Umbilical cord (tissue), 2 donors: Measurements from ENCODE around the gene BHMT2. TPM values are rescaled to one million over a fixed set of nuclear protein-coding genes. Genes with fewer than 3 reads are reported as not detected.

ENCODE experiments used
- DNase-seq: peaks from one replicate; pipeline ENCODE4 v3.0.0-alpha.2; 2015; ENCODE audit warnings: low spot score
- total RNA-seq: library from RNA; depleted of rRNA; stranded (reverse); fragments of >200 nt; gene quantifications from one replicate; pipeline ENCODE4 v1.2.3, GENCODE V29; 2014; ENCODE audit warnings: low replicate concordance; ENCODE audit not compliant: insufficient read depth

The BHMT2 gene, protein sequence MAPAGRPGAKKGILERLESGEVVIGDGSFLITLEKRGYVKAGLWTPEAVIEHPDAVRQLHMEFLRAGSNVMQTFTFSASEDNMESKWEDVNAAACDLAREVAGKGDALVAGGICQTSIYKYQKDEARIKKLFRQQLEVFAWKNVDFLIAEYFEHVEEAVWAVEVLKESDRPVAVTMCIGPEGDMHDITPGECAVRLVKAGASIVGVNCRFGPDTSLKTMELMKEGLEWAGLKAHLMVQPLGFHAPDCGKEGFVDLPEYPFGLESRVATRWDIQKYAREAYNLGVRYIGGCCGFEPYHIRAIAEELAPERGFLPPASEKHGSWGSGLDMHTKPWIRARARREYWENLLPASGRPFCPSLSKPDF
- 18.3 TPM for total RNA-seq

DNA sequence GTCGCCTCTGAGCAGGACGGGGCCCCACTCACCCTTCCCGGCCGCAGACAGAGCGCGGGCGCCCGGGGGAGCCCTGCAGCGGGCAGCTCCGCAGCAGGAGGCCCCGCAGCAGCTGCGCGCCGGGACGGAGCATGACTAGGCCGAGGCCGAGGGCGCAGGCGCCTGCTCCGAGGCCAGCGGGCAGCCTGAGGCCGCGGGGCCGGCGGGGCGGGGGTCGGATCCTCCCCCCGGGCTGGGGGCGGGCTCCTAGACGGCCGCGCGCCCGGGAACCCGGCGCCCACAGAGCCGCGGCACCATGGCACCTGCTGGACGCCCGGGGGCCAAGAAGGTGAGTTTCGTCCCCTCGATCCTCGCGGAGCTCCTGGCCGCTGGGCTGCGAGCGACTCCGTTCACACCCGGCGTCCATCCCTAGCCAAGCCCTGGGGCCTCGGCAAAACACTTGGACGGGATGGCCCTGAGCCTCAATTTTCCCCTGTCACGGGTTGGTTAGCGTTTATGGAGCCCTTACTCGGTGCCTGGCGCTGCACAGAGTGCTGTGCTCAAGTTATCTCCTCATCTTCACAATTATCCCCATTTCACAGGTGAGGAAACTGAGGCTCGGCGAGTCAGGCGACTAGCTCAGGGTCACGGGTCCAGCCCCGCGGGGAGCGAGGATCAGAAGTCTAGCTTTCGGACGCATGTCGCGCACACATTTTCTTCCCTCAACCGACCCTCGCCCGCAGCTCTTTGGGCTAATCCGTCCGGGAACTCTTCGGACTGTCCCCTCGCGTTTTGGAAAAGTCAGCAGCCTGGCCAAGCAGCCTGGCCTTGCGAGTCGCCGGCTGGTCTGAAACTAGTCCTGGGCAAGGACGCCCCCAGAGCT, at the start of gene BHMT2, which contains the start of gene DMGDH:
Gene BHMT2, plus strand, starts transcription at position 280 of the 862 bp plus-strand sequence. Its CDS starts 16 bp downstream, at position 296.
Gene DMGDH, minus strand, starts transcription at position 187 of the 862 bp plus-strand sequence. Its CDS starts 54 bp downstream, at position 133.
- peak; percentile 36 for DNase-seq

DNA sequence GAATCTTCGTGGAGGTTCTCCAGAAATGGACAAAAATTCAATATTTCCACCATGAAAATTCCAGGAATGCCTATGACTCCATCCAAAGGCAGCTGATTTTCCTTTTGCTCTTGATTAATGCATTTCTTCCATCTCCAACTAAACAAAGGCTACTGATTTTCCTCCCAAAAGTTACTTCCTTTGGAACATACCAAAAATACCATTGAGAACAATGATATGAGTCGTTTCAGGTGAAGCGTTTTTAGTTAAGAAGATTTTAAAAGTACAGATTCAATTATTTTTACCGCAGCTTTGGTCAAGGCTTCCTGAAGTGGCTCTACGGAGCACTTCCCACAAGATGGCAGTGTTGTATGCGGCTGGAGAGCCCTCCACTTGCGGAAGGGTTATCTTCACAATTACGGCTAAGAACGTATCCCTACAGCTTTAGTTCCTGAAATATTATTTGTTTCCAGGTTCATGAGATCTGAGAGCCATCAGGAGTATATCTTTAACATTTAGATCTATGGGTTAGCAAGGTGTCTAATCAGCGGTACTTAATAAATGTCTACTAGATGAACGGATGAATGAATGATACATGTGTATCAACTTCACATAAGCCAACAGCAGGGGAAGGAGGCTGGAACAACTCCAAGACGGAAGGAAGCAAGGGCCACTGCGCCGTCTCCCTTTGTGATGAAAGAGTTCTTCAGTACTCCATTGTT, 48.6 kb upstream of the BHMT2 start:
- DNase-seq = peak; percentile 71

DNA sequence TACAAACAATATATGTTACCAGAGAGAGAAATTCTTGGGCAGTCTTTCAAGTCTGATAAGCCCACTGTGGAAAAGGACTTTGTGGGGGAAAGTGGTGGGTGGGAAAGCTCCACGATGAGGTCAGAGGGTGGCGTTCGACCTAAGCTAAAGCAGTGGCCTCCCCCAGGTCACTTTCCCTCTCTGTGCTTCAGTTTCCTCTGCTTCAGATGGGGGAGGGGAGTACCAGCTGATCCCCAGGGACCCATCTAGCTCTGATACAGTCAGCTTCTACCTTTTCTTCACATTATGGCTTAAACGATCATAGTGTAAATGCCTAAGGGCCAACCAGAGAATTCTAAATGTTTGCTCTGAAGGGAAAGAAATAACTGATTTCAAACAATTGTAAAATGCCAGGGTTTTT, 47.8 kb upstream of the BHMT2 start:
- DNase-seq = no peak

DNA sequence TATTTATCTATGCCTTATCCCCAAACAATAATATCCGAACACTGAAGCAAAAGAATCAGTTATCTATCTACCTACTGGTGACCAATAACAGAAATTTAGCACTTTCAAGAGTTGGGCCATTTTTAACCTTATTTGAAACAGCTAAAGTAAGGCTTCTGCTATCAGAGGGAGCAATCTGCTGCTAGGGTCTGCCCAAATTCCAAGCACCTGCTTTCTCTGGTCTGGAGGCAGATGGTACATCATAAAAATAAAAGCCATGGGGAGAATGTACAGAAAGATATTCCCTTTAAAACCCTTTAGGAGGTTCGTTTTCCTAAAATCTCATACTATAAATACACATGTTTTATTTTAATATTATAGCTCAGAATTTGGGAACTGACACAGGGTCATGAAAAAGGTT, 46.8 kb upstream of the BHMT2 start:
- DNase-seq = no peak

DNA sequence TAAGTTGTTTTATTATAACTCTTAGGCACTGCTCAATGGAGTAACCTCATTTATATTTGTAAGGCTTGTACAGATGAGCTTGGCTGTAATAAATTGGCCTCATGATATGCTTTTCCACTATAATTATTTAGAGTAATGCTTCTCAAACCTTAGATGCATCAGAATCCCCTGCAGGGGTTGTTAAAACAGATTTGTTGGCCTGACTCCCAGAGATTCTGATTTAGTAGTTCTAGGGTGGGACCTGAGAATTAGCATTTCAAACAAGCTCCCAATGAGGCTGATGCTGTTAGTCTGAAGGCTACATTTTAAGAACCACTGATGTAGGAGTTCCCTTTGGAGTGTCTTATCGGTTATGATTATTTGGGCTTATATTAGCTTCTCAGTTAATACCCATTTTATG, 46.2 kb upstream of the BHMT2 start:
- no peak for DNase-seq

DNA sequence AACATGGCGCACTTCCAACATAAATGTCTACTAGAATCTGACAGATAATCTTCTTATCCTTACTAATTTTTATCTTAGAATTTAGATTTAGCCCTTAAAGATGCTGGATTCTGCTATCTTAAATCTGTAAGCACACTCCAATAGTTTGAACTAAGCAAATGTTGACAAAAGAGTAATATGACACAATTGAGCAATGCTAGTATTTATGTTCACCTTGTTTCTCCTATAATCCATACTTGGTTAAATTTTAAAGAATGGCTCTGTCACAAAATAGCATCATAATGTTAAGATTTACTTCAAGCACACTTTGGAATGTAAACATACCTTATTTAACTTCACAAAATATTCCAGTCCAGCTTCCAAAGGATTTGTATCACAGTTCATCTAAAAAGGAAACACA, 45.6 kb upstream of the BHMT2 start:
- no peak for DNase-seq

DNA sequence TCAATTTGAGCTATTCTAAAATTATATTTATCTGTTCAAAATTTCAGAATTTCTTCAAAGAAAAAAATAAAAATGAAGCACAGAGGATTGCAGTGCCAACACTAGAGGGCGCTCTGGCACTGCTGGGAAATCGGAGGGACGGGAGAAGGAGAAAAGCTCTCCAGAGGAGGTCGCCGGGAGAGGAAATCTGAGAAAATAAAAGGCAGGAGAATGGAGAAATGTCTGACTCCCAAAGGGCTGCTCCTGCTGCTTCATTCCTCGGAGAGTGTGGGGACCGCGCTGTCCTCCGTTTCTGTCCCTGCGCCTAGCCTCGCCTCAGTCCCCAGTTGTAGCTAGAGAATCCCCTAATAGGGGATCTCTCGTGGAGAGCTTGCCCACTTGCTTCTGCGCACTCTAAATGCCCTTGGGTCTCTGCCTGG, 44.5 kb upstream of the BHMT2 start:
- DNase-seq = peak; percentile 67

DNA sequence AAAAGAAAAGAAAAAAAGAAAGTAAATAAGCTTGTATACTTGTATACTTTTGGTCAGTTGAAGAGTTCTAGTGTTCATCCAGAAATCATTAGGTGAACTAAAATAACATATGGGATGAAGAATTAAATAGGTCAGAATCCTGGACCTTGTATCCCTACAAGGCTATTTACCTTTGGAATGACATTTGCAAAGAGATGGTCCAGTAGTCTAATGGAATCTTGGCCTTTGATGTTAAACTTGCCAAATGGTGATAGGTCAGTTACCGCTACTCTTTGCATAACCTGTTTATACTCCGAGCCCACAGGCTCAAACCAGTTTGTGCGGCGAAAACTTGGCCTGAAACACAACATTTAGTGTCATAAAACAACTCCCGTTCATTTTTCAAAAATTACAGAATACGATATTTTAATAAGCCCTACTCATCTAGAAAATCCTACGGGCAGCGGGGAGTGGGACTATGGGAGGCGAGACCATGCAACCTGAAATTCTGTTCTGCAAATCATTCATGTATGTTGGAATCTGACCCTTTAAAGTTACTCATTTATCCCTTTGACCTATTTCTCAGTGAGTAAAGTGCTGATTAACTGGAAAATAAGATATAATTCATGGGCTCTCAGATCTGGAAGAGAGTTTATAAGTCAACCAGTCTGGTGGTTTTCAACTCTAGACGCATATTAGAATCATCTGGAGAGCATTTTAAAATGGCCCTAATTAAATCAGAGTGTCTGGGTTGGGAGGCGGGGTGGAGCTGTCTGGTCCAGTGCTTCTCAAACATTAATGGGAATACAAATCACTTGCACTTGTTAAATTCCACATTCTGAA, 38.7 kb upstream of the BHMT2 start:
- no peak for DNase-seq

DNA sequence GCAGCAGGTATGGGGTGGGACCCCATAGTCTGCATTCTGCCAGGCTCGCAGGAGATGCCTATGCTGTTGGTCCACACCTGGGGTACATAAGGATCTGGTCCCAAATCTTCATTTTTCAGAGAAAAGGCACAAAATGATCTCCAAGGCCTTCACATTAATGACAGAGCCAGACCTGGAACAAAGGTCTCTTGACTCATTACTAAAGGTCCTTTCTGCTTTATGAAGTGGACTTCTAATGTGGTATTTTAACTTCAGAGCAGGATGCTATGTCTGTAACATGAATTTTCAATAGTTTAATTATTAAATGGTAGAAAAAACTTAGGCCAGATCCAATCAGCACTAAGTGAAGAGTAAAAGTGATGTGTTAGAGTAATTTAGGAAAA, 38.1 kb upstream of the BHMT2 start:
- no peak for DNase-seq

DNA sequence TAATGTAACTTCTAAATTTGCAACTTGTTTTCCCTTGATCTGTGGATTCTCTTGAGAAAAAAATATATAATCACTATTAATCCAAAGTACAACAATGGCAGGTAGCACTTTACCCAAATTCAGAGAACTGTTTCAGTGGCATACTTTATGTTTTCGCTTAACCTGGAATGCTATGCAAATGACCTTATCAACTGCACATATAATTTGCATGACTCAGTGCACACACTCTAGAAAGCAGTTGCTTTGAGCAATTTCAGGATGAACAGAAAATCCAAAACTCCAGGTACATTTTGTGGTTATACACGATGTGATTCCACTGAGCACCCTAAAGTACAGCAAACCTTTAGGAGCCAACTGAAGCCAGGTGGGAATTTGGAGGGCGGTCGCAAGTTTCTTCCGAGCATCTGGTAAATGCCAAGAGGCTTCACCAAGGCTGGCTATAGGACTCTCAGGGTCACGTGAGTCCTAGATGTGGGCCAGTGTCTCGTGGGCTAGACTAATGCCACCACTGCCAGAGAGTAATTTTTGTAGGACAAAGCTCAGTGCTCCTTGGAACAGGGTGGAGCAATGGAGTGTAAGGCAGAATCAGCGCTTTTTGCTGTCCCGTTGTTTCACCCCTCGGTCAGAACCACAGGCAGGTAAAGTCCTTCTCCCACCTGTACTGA, 37.4 kb upstream of the BHMT2 start:
- DNase-seq = no peak

DNA sequence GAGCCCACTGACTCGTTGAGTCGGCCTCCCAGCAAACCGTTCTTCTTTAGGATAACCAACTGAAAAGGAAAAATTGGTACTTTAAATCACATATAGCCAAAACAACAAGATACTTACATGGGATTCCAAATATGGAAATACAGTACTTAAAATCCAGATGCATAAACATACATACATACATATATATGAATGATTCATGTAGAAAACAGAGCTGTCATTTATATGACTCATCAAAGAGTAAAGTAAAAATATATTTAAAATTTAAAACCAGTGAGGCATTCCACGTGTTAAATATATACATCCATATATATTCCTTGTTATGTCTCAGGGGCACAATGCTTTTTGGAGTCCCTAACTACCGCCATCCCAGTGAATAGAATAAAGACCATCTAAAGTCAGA, 36.8 kb upstream of the BHMT2 start:
- DNase-seq = no peak

DNA sequence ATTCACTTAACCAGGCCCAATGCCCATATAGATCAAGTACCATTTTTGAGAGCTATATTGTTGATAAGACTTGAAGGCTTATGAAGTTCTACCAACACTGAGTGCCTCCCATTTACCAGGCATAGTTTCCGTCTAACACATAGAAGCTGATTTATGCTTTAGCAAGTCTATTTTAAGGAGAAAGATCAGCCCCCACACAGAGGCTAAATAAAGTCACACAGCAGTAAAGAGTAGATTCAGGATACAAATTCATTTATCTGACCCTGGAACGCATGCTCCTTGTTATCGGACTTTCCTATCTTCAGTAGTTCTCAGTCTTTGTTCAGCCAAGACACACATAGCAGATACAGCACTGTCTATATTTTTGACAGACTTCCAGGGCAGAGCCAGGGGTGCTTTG, 34.3 kb upstream of the BHMT2 start:
- DNase-seq = no peak

DNA sequence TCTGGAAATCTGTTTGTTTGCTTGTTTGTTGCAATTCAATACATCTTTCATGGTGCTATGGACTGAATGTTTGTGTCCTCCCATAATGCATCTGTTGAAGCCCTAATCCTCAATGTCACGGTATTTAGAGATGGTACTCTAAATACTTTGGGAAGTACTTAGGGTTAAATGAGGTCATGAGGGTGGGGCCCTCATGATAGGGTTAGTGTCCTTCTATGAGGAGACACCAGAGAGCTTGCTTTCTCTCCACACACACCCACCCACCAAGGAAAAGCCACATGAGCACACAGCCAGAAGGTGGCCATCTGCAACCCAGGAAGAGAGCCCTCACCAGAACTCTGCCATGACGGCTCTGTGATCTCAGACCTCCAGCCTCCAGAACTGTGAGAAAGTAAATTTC, 32.8 kb upstream of the BHMT2 start:
- DNase-seq = no peak

DNA sequence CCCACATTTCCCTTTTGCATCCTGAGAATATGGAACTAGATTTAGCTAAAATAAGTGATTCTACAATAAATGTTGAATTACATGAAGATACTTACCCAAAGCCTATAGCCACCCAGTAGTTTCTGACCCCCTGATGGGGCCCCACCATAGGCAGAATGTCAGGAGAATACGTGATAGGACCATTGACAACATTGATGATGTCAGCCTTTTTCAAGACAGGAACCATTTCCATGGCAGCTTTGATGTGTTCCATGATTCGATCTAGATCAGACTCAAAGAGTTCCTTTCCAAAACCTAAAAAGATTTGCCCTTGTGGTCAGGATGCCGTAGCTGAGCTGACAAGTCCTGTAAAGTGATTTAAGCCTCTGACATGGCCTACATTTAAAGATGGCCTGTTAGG, 27.4 kb upstream of the BHMT2 start:
- no peak for DNase-seq

DNA sequence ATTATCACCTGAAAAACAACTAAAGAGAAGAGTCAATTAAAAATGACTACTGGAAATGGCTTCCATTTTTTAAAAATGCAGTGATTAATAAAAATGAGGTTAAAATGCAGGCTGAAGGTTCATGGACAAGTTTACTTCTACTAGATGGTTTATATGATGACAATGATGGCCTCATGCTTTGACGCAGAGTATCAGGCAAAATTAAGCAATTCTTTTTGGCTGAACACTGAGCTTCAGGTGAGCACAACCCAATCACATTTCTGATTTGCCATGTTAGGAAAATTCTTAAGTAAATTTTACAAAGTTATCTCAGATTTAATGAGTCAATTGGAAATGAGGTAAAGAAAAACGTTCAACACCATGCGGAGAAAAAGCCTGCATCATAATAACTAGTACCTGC, 22.4 kb upstream of the BHMT2 start:
- DNase-seq = no peak

DNA sequence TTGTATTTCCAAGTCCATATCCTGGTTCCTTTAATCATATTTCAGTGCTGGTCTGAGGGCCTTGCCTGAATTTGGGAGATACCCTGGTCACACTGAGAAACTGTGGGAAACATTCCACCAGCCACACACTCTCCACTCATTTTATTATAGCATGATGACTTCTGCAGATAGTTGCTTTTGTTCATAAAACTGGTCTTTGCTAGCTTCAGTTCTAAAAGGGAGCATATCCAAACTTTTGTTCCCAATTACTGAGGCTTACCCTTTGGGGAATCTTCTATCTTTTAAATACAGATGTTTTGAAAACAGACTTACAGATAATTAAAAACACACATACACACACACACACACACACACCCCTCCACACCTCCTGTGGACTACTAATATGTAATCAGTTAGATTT, 21.1 kb upstream of the BHMT2 start:
- DNase-seq = no peak

DNA sequence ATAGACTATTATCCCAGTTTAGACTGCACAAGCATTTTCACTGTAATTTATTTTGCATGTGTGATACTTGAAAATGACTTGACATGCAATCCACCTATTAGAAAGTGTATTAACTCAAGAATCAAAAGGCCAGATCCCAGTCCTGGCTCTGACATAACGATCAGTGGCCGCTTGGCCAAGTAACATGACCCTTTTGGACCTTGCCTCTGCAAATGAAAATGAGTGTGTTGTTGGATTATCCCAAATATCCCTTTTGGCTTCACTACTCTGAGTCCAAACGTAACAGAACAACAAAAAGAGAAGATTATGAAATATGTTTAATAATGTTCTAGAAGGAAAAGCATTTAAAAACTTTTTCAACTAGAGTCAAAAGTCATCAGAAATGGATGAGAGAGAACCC, 19.1 kb upstream of the BHMT2 start:
- DNase-seq = no peak

DNA sequence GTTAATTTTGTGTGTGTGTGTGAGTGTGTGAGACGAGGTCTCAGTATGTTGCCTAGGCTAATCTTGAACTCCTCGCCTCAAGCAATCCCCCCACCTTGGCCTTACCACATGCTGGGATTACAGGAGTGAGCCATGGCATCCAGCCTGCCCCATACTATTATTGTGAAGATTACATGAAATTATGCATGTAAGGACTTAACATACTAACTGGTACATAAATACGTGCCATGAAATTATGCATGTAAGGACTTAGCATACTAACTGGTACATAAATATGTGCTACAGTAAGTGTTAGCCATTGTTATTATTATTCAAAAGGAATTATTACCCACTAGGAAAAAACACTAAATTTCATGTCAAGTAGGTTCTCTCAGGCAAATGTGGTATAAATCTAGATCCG, 16.2 kb upstream of the BHMT2 start:
- DNase-seq = no peak

DNA sequence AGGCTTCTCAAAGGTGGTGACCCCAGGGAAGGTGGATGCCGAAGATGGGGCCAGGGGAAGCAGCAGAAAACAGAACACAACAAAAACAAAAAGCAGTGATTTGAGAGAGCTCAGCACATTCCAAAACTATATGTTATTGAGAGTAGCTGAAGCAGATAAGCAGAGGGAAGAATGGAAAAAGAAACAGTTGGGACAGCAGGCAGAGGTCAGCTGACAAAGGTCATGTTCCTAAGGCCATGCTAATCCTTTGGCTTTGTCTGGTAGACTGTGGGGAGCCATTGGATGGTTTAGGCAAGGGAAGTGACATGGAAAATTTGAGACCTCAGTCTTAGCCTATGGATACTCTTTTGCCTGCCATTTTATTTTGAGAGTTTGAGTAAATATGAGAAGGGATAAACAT, 14.6 kb upstream of the BHMT2 start:
- DNase-seq = no peak

DNA sequence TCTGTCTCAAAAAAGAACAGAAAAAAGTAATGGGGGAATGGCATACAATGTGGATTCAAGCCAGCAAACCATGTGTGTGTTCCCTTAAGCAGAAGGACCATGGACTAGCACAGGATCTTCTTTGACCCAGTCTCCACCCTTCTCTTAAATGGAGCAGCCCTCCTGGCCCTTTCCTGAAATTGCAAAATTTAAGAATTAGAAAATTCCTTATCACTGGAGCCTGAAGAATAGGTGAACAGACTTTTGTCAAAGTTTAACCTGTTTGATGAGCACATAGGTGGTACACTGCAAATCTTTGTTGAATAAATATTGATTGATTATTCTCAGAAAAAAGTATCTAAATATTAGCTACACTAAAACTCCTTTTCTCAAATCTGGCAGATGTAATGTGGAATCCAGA, 12.7 kb upstream of the BHMT2 start:
- DNase-seq = no peak

DNA sequence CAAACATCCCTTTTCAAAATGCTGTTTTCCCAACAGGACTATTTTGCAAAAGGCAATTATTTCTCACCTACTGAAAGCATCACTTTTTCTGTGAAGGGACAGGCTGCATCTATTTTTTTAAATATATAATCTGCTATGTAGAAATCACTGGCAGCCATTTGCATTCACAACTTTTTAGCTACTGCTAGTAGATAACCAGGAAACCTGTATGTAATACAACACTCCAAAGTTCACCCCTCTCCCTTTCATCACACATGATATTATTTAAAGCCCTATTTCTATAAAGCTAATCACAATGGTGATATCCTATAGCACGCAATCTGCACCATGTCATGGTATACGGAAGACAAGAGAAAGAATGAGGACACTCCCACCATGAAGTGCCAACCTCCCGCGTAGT, 9.9 kb upstream of the BHMT2 start:
- DNase-seq = no peak
